GM12878 (cell line): Measurements from ENCODE around the gene PSMB4. TPM values are rescaled to one million over a fixed set of nuclear protein-coding genes. Genes with fewer than 3 reads are reported as not detected.
A peak's percentile ranks its signal among the peaks of the same experiment; 100 is the strongest.

Source experiments
- BCL11A ChIP-seq: IDR thresholded peaks from 2 replicates; pipeline ENCODE4 v1.6.1; 2011; ENCODE audit warnings: low read depth, low read length
- BRCA1 ChIP-seq: IDR thresholded peaks from 2 replicates; pipeline ENCODE4 v1.6.1; 2011; ENCODE audit warnings: low read depth, low read length, improper control_type of control experiment
- GABPA ChIP-seq: IDR thresholded peaks from 2 replicates; pipeline ENCODE4 v1.6.1; 2014; ENCODE audit warnings: antibody characterized with exemption, low read depth, mild to moderate bottlenecking, inconsistent platforms
- GATAD2B ChIP-seq: fragments of 450-650 bp; conservative IDR thresholded peaks from 2 replicates; pipeline ENCODE4 v1.6.1; 2017; ENCODE audit warnings: low read depth, mild to moderate bottlenecking, moderate library complexity
- NFIC ChIP-seq: IDR thresholded peaks from 2 replicates; pipeline ENCODE4 v1.6.1; 2012; ENCODE audit warnings: low read depth, mild to moderate bottlenecking, inconsistent platforms, low read length, moderate library complexity
- NFYA ChIP-seq: IDR thresholded peaks from 2 replicates; pipeline ENCODE4 v1.6.1; 2011; ENCODE audit warnings: low read depth, mild to moderate bottlenecking, low read length, improper control_type of control experiment, borderline replicate concordance
- NFYB ChIP-seq: IDR thresholded peaks from 2 replicates; pipeline ENCODE4 v1.6.1; 2011; ENCODE audit warnings: low read depth, mild to moderate bottlenecking, low read length, improper control_type of control experiment, moderate library complexity; ENCODE audit not compliant: insufficient read depth
- POLR2AphosphoS5 ChIP-seq: IDR thresholded peaks from 2 replicates; pipeline ENCODE4 v1.6.1; 2011; ENCODE audit warnings: mild to moderate bottlenecking, low read length, inconsistent platforms
- POU2F2 ChIP-seq: IDR thresholded peaks from 3 replicates; pipeline ENCODE4 v1.6.1; 2011; ENCODE audit warnings: low read depth, mild to moderate bottlenecking, low read length, borderline replicate concordance
- RCOR1 ChIP-seq: conservative IDR thresholded peaks from 2 replicates; pipeline ENCODE4 v1.6.1; 2012; ENCODE audit warnings: low read depth, low read length, improper control_type of control experiment
- SREBF2 ChIP-seq: IDR thresholded peaks from 2 replicates; pipeline ENCODE4 v1.6.1; 2012; ENCODE audit warnings: mild to moderate bottlenecking, low read length
- TCF7 ChIP-seq: IDR thresholded peaks from 2 replicates; pipeline ENCODE4 v1.6.1; 2014; ENCODE audit warnings: antibody characterized with exemption, borderline replicate concordance
- ZNF384 ChIP-seq: IDR thresholded peaks from 2 replicates; pipeline ENCODE4 v1.6.1; 2012; ENCODE audit warnings: low read depth, mild to moderate bottlenecking, low read length, improper control_type of control experiment, borderline replicate concordance
- polyA plus RNA-seq, 11 experiments: library from polyadenylated mRNA; depleted of rRNA in 4 of 11; unstranded in 6 of 11; stranded (reverse) in 5 of 11; fragments of >200 nt; fragmentation: Nextera tagmentation in 4 of 11; fragmentation: Illumina TruSeq in 1 of 11; extraction: Ambion mirVana in 4 of 11; extraction: Trizol in 1 of 11; gene quantifications; 1 replicate in 1 of 11; 2 replicates in 10 of 11; pipeline versions ENCODE4 v1.2.1 to v1.2.3, GENCODE V29; 2011 to 2016; ENCODE audit warnings: inconsistent platforms in 2 of 11, missing spikeins in 2 of 11, low read depth in 1 of 11
- total RNA-seq, 4 experiments: library from RNA; depleted of rRNA in 3 of 4; stranded (reverse); fragments of >200 nt in 3 of 4; fragmentation: Illumina TruSeq in 1 of 4; extraction: Trizol in 1 of 4; gene quantifications; 2 replicates each; pipeline versions ENCODE4 v1.2.1 to v1.2.3, GENCODE V29; 2013 to 2021
- TF ChIP-seq, protein P1 (sequence below): IDR thresholded peaks from 2 replicates; pipeline ENCODE4 v1.6.1; 2012; ENCODE audit warnings: mild to moderate bottlenecking, low read depth, low read length
- TF ChIP-seq, protein P2 (sequence below): IDR thresholded peaks from 2 replicates; pipeline ENCODE4 v1.6.1; 2012; ENCODE audit warnings: low read depth, low read length, improper control_type of control experiment
- TF ChIP-seq, protein P3 (sequence below): fragments of 150-350 bp; IDR thresholded peaks from 2 replicates; pipeline ENCODE4 v1.6.1; 2016; ENCODE audit warnings: low read depth, low read length
- TF ChIP-seq, protein P4 (sequence below): IDR thresholded peaks from 2 replicates; pipeline ENCODE4 v1.6.1; 2012; ENCODE audit warnings: low read depth, low read length, improper control_type of control experiment

Gene PSMB4
- total and polyA plus RNA-seq, 10 of the 15 experiments (the other 5 are each of a cell fraction or from before 2014, with no cell fraction given): 278 to 610 (median 421) TPM

DNA sequence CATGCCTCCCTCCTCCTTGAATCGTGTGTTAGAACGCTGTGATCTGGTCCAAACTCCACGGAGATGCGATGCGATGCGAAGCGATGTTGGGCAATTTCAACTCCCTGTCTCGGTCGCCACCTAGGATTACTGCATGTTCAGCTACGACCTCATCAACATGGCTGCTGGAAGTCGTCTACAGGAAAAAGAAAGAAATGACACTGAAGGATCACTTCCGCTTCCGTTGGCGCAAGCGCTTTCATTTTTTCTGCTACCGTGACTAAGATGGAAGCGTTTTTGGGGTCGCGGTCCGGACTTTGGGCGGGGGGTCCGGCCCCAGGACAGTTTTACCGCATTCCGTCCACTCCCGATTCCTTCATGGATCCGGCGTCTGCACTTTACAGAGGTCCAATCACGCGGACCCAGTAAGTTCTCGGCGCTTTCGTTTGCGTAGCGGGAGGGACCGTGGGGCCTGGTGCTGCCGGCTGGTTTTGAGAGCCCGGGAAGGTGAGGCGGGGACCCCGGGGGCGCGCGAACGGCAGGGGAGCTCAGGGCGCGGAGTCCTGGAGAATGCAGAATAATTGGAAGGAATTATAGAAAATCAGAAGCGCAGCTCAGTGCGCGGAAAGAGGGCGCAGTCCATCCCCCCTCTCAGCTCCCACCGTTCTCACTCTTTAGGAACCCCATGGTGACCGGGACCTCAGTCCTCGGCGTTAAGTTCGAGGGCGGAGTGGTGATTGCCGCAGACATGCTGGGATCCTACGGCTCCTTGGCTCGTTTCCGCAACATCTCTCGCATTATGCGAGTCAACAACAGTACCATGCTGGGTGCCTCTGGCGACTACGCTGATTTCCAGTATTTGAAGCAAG is at the start of gene PSMB4 (continued):
- TF ChIP-seq TCF7: no peak
- TF ChIP-seq, protein P1, sequence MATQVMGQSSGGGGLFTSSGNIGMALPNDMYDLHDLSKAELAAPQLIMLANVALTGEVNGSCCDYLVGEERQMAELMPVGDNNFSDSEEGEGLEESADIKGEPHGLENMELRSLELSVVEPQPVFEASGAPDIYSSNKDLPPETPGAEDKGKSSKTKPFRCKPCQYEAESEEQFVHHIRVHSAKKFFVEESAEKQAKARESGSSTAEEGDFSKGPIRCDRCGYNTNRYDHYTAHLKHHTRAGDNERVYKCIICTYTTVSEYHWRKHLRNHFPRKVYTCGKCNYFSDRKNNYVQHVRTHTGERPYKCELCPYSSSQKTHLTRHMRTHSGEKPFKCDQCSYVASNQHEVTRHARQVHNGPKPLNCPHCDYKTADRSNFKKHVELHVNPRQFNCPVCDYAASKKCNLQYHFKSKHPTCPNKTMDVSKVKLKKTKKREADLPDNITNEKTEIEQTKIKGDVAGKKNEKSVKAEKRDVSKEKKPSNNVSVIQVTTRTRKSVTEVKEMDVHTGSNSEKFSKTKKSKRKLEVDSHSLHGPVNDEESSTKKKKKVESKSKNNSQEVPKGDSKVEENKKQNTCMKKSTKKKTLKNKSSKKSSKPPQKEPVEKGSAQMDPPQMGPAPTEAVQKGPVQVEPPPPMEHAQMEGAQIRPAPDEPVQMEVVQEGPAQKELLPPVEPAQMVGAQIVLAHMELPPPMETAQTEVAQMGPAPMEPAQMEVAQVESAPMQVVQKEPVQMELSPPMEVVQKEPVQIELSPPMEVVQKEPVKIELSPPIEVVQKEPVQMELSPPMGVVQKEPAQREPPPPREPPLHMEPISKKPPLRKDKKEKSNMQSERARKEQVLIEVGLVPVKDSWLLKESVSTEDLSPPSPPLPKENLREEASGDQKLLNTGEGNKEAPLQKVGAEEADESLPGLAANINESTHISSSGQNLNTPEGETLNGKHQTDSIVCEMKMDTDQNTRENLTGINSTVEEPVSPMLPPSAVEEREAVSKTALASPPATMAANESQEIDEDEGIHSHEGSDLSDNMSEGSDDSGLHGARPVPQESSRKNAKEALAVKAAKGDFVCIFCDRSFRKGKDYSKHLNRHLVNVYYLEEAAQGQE: no peak
- TF ChIP-seq, protein P2, sequence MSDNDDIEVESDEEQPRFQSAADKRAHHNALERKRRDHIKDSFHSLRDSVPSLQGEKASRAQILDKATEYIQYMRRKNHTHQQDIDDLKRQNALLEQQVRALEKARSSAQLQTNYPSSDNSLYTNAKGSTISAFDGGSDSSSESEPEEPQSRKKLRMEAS: peak; percentile 61
- TF ChIP-seq BCL11A: no peak
- TF ChIP-seq BRCA1: no peak
- TF ChIP-seq, protein P3, sequence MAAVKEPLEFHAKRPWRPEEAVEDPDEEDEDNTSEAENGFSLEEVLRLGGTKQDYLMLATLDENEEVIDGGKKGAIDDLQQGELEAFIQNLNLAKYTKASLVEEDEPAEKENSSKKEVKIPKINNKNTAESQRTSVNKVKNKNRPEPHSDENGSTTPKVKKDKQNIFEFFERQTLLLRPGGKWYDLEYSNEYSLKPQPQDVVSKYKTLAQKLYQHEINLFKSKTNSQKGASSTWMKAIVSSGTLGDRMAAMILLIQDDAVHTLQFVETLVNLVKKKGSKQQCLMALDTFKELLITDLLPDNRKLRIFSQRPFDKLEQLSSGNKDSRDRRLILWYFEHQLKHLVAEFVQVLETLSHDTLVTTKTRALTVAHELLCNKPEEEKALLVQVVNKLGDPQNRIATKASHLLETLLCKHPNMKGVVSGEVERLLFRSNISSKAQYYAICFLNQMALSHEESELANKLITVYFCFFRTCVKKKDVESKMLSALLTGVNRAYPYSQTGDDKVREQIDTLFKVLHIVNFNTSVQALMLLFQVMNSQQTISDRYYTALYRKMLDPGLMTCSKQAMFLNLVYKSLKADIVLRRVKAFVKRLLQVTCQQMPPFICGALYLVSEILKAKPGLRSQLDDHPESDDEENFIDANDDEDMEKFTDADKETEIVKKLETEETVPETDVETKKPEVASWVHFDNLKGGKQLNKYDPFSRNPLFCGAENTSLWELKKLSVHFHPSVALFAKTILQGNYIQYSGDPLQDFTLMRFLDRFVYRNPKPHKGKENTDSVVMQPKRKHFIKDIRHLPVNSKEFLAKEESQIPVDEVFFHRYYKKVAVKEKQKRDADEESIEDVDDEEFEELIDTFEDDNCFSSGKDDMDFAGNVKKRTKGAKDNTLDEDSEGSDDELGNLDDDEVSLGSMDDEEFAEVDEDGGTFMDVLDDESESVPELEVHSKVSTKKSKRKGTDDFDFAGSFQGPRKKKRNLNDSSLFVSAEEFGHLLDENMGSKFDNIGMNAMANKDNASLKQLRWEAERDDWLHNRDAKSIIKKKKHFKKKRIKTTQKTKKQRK: no peak
- TF ChIP-seq, protein P4, sequence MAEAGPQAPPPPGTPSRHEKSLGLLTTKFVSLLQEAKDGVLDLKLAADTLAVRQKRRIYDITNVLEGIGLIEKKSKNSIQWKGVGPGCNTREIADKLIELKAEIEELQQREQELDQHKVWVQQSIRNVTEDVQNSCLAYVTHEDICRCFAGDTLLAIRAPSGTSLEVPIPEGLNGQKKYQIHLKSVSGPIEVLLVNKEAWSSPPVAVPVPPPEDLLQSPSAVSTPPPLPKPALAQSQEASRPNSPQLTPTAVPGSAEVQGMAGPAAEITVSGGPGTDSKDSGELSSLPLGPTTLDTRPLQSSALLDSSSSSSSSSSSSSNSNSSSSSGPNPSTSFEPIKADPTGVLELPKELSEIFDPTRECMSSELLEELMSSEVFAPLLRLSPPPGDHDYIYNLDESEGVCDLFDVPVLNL: 0 out of 2 replicates have a peak, but pooled peaks have one; percentile 16
- peak; percentile 92 for TF ChIP-seq POLR2AphosphoS5
- no peak for TF ChIP-seq NFYA
- TF ChIP-seq RCOR1: 0 out of 2 replicates have a peak, but pooled peaks have one; percentile 71
- TF ChIP-seq NFYB: no peak
- no peak; the same call in 1 of the 2 replicates for TF ChIP-seq GATAD2B
- TF ChIP-seq NFIC: no peak; the same call in 1 of the 2 replicates
- TF ChIP-seq ZNF384: peak; percentile 66
- TF ChIP-seq POU2F2: peak; percentile 58; the same call in 2 of the 3 replicates
- TF ChIP-seq SREBF2: 0 out of 2 replicates have a peak, but pooled peaks have one; percentile 30
- peak; percentile 99 for TF ChIP-seq GABPA
